Kidney epithelial cell (primary cell): ENCODE data around the gene ITGB5. TPM values are rescaled to one million over a fixed set of nuclear protein-coding genes. Genes with fewer than 3 reads are reported as not detected.
A peak's percentile ranks its signal among the peaks of the same experiment; 100 is the strongest.
"Not testable (repeated sequence)": the region's sequence is repeated elsewhere in the genome, so short reads cannot be mapped to it uniquely, and the experiment has no call there.

ENCODE experiments used
- DNase-seq: peaks from one replicate; pipeline ENCODE4 v3.0.0-alpha.2; 2010; ENCODE audit warnings: low read depth
- H3K27me3 ChIP-seq: 2 replicates; pipeline ENCODE4 v1.6.0; 2011; ENCODE audit warnings: low read length; ENCODE audit not compliant: control insufficient read depth, insufficient read depth
- H3K36me3 ChIP-seq: 2 replicates; pipeline ENCODE4 v1.5.1; 2011; ENCODE audit warnings: low read length; ENCODE audit not compliant: control insufficient read depth, insufficient read depth
- H3K4me3 ChIP-seq: 2 replicates; pipeline ENCODE4 v1.5.1; 2011; ENCODE audit warnings: low read depth, mild to moderate bottlenecking, control low read depth, low read length
- total RNA-seq: library from RNA; depleted of rRNA; stranded (reverse); fragments of >200 nt; gene quantifications from 2 replicates; pipeline ENCODE4 v1.2.3, GENCODE V29; 2015
- TF ChIP-seq, protein P1 (sequence below): IDR thresholded peaks from 2 replicates; pipeline ENCODE4 v1.5.1; 2011; ENCODE audit warnings: mild to moderate bottlenecking, moderate library complexity, low read length, control low read depth, inconsistent platforms; ENCODE audit not compliant: insufficient read depth, poor library complexity, severe bottlenecking

ITGB5 gene
- total RNA-seq, 1 donor from 2014 or later, result 86.0 TPM

DNA sequence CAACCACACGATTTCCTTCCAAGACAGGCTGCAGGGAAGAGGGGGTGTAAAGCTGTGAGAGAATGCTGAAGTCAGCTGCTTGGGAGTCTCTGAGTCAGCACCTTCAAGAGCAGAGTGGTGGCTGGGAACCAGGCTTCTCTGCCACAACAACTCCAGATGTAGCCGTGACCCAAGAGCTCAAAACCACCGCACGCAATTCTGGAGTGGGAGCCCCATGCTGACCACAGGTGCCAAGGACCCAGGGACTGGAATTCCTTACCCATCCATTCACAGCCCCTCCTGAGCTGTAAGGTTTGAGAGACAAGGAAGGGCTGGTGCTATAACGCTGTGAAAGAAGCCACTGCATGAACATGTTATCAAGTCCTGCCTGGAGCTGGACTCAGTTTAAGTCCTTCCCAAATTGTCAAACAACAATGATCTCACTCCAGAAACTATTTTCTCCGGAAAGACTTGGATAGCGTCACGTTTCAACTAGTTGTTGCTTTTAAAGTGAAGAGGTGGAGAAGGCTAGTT is 95.5 kb downstream of the ITGB5 start:
- H3K4me3 ChIP-seq, result no peak overlapping the region
- TF ChIP-seq, protein P1, sequence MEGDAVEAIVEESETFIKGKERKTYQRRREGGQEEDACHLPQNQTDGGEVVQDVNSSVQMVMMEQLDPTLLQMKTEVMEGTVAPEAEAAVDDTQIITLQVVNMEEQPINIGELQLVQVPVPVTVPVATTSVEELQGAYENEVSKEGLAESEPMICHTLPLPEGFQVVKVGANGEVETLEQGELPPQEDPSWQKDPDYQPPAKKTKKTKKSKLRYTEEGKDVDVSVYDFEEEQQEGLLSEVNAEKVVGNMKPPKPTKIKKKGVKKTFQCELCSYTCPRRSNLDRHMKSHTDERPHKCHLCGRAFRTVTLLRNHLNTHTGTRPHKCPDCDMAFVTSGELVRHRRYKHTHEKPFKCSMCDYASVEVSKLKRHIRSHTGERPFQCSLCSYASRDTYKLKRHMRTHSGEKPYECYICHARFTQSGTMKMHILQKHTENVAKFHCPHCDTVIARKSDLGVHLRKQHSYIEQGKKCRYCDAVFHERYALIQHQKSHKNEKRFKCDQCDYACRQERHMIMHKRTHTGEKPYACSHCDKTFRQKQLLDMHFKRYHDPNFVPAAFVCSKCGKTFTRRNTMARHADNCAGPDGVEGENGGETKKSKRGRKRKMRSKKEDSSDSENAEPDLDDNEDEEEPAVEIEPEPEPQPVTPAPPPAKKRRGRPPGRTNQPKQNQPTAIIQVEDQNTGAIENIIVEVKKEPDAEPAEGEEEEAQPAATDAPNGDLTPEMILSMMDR, result no peak
- H3K36me3 ChIP-seq, result peaks cover 3% of the 10 kb centered on the region
- DNase-seq, result no peak
- no peaks in the 10 kb centered on the region for H3K27me3 ChIP-seq

DNA sequence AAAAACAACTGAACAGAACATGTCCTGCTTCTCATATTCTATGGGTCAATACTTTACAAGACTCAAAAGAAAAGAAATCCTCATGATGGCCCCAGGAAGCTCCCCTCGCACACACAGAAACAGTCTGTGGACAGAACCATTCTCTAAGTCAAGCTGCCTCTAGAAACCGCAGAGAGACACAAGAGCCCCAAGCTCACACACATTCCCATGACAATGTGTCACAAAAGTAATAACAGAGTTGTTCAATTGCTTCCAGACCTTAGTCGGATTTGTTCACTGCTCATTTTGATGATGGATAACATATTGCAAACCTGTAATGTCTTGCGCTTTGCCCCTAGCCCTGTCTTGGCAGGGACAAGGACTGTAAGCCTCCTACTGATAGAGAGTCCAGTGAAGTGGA is 96.0 kb downstream of the ITGB5 start:
- TF ChIP-seq, protein P1, result no peak
- Histone ChIP-seq H3K36me3 (peaks cover 3% of the 10 kb centered on the region), H3K4me3 (no peak overlapping the region), H3K27me3 (no peaks in the 10 kb centered on the region)
- DNase-seq, result no peak

DNA sequence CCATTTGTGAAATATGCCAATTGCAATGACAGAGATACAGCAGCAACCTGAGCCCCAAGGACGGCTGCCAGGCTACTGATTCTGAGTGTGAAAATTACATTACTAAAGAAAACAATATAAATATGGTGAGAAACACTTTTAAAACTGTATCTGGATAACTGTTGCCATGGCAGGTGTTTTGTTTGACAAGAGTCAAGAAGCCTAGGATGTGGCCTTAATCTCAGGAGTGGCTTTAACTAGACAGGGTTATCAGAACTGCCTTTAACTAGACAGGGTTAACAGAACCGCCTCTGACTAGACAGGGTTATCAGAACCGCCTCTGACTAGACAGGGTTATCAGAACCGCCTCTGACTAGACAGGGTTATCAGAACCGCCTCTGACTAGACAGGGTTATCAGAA is 98.1 kb downstream of the ITGB5 start:
- H3K36me3 ChIP-seq, H3K4me3 ChIP-seq, DNase-seq, H3K27me3 ChIP-seq: not testable (repeated sequence)

DNA sequence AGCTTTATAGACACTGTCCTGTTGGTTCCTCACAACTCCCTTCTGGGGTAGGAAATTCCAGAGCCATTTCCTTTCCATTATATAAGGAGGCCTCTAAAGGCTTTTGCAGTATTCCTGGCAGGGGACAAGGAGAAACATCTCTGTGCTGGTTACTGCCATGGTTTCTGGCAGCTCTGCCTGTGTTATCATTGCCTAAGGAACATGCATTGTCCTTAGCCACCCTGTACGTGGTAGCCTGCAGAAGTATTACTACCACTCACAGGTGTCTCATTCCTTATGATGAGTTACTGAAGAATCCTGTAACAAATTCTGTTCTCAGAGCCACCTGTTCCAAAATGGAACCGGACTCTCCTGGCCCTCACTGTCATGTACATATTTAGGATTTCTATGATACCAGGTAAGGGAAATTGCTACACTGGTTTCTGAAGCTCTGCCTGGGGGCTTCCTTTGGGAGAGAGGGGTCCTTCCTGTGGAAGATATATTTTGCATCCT is 98.9 kb downstream of the ITGB5 start:
- H3K36me3 ChIP-seq, result peaks cover 1% of the 10 kb centered on the region

DNA sequence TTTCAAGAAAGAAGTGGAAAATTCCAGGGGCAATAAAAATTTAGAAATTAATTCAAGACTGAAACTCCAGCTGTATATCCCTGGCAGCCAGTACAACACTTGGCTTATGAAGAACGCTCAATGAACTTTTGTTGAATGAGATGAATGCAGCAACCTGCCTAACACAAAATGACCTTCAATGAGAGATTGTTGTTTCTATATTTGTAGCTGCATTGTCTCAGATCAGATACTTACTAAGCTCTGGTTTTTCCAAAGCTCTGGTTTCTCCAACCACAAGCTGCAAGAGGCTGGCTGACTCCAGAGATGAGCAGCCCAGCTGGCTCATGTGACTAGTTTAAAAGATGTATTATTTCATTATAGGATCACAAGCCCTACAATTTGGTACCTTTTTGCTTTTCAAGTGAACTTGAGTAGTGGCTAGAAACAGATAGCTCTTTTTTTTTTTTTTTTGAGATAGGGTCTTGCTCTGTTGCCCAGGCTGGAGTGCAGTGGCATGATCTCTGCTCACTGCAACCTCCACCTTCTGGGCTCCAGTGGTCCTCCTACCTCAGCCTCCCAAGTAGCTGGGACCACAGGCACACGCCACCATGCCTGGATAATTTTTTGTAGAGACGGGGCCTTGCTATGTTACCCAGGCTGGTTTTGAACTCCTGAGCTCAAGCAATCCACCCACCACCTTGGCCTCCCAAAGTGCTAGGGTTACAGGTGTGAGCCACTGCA is 99.5 kb downstream of the ITGB5 start:
- H3K36me3 ChIP-seq, result peaks cover 1% of the 10 kb centered on the region
- H3K27me3 ChIP-seq, result no peaks in the 10 kb centered on the region
- TF ChIP-seq, protein P1, result no peak
- DNase-seq, result no peak
- H3K4me3 ChIP-seq, result no peak overlapping the region

More for the DNA sequence above, 98.9 kb downstream of the ITGB5 start:
- H3K4me3 ChIP-seq, result no peak overlapping the region
- H3K27me3 ChIP-seq, result no peaks in the 10 kb centered on the region
- DNase-seq, result no peak
- TF ChIP-seq, protein P1, result no peak

DNA sequence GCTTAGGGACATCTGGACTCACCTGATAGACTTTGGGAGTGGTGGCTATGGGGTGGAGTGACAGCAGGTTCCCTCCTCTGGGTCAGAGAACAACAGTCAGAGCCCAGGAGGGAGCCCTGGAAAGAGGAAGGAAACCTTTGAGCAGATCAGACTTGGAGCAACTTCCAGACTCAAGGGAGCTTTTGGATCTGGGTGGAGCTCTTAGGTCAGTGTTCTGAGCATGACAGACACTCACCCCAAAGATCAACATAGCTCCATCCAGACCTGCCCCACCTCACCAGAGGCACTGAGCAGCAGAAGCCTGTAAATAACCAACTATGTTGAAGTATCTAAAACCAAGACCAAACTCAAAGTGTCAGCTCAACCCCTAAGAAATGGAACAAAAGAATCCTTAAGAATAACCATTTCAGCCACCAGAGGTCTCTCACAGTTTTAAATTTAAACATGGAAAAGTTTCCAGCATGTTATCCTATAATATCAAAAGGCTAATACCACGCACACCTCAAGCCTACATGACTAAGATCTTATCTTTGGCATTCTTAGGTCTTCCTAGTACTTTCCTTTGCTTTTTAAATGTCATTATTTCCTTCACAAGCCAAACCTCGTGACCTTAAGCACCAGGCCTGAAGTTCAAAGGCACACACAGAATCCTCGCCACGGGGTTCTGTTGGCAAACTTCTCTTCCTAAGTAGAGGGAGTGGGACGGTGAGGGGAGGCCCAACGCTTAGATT is 100.5 kb downstream of the ITGB5 start:
- DNase-seq, result no peak
- H3K27me3 ChIP-seq, result no peaks in the 10 kb centered on the region
- peaks cover 1% of the 10 kb centered on the region for H3K36me3 ChIP-seq

More for the DNA sequence above, 100.5 kb downstream of the ITGB5 start:
- H3K4me3 ChIP-seq, result no peak overlapping the region
- TF ChIP-seq, protein P1, result peak; percentile 10
